Cardiac septum (tissue), 1 donor: Measurements from ENCODE around the gene MED27. TPM values are rescaled to one million over a fixed set of nuclear protein-coding genes. Genes with fewer than 3 reads are reported as not detected.
"Not testable (repeated sequence)": the region's sequence is repeated elsewhere in the genome, so short reads cannot be mapped to it uniquely, and the experiment has no call there.

Source experiments
- DNase-seq: peaks from one replicate; pipeline ENCODE4 v3.0.0-alpha.2; 2020; ENCODE audit warnings: low spot score
- intact Hi-C: fragments of 100-400 bp; cut with DNase I; formaldehyde crosslinking; loops from one replicate; pipeline ENCODE4 v1.14.0; 2022
- total RNA-seq: library from RNA; stranded (reverse); fragmentation: NEBNext Ultra II Directional; extraction: Animal tissue kit (Norgen Biotek cat#: 25700); gene quantifications from one replicate; pipeline ENCODE4 v1.2.1, GENCODE V29; 2021
- donor health status: DM: no; HTN: no; CAD: no.

MED27 gene
- total RNA-seq, 1 donor from 2014 or later: 19.2 TPM

GRCh38 chr9:131951155-131951554, 128.5 kb downstream of the MED27 start:
- no peak for DNase-seq
- intact Hi-C loops: no loop called here

DNA sequence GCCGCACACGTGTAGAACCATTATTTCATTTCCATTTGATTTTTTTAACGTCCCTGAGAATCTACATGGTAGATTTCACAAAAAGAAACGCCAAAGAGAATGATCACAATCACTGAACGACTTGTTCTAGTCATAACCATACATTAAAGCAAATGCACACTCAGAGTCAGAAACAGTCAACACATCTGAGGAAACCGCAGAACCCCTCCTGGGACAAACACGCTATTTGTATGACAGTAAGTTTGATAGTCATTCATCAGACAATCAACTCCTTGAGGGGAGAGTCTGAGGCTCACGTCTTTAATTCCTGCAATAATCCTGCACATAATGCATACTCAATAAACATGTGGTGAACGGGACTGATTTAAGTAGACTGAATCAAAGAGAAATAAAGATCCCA, 129.2 kb downstream of the MED27 start:
- no peak for DNase-seq
- intact Hi-C loops: no loop called here

GRCh38 chr9:131946180-131946579, 133.5 kb downstream of the MED27 start:
- DNase-seq: no peak
- intact Hi-C loops: no loop called here

DNA sequence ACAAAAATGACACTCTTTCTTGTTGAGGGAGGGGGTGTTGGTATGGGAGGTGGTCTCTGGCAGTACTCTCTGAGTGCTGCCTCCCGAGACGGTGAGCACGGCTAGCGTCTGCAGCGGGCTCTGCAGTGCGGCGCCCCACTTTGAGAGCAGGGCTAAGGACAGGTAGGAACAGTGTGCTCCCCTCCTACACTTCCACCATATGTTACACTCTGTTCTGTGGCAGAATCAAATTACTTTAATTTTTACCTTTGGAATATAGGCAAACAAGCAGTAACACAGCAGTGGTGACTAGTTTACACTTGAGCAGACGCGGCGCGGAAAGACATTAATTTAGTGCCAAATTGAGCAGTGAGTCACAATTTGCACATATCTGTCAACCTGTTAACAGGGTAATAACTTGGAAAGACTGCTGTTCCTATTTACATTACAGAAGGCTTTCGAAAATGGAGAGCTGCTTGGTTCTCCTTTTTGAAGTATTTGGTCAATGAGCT, 136.3 kb downstream of the MED27 start:
- intact Hi-C loops: no loop called here
- DNase-seq: no peak

DNA sequence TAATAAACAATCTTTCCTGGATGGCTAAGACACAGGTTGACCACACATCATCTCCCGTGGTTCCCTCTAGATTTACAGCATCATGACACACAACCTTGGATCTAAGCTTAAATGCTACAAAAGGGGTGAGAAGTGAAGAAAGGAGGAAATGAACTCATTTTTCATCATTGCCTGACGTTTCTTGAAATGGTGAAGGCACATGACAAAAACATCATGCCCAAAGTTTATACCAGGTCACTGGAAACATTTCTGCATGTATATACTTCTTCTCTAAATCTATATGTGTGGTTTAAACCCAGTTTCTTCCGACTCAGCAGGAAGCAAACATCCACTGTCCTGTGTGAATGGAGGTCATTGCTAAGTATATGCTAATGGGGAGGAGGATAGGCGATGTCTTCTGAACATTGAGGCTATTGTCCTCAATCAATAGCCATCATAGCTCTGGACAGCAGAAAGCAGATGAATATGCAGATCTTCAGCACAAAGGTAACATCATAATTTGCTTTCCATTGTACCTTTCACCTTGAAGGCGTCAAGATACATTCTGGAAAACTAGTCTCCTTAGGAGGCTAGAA, 137.4 kb downstream of the MED27 start:
- intact Hi-C loops: no loop called here
- DNase-seq: no peak

- intact Hi-C loops: no loop called here
- DNase-seq: no peak
These were observed 142.2 kb downstream of the MED27 start for GRCh38 chr9:131937451-131937850.

DNA sequence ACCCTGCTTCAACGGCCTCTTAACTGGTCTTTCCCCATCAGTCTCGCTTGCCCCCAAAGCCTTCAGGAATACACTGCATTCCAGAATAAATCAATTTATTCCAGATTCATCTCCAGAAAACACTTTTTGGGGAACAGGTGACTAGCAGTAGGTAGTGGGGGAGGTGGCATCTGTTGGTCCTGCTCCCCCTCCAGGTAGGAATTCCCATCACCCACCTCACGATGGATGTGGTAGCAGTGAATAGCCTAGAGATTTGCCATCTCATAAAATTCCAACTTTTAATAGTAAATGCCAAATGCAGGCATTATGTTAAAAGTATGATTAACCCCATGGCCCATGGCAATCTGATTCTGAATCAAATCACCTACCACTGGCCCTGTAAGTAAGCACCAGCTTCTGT, 142.7 kb downstream of the MED27 start:
- intact Hi-C loops: no loop called here
- no peak for DNase-seq

DNA sequence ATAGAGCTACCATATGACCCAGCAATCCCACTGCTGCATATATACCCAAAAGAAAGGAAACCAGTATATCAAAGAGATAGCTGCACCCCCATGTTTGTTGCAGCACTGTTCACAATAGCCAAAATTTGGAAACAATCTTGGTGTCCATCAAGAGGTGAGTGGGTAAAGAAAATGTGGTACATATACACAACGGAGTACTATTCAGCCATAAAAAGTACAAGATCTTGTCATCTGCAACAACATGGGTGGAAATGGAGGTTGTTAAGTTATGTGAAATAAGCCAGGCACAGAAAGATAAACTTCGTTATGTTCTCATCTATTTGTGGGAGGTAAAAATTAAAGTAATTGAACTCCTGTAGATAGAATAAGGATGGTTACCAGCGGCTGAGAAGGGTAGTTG, 145.0 kb downstream of the MED27 start:
- DNase-seq: no peak
- intact Hi-C loops: no loop called here

GRCh38 chr9:131927091-131927490, 152.6 kb downstream of the MED27 start:
- DNase-seq: no peak
- intact Hi-C loops: no loop called here

DNA sequence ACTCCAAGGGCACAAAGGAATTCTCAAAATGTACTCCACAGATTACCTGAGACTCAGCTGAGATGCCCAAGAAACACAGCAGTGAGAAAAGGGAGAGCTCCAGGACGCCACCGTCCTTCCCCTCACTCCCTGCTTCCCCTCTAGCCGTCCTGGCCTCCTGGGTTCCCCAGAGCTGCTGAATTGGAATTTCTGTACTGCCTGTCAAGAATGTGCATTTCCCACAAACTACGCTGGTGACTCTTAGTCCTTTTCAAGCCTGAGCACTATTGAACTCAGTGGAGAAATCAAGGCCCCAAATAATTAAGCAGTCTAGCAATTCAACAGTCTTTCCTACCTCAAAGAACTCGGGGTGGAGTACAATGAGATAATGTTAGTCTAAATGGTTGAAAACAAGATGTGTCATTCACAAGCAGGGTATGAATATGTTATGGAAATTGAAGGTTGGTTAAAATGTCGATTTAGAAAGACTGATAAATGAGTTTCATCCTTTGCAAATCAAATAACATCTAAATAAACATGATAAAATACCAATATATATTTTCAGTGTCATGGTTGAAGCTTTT, 153.2 kb downstream of the MED27 start:
- intact Hi-C loops: no loop called here
- no peak for DNase-seq

GRCh38 chr9:131925677-131926177, 153.9 kb downstream of the MED27 start:
- intact Hi-C loops: no loop called here
- DNase-seq: no peak

DNA sequence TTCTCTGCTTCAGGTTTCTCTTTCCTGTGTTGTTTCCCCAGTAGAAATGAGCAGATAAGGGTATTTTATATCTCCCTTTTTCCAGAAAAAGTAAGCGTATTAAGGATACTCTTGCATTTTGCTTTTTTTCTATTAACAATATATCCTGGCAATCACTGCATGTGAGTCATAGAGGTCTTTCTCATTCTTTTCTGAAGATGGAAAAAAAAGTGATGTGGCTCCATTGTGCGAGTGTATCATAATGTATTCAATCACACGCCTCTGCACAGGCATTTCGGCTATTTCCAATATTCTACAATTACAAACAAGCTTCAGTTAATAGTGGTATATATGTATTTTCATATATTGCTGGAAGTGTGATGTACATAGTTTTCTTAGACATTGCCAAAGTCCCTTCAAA, 155.9 kb downstream of the MED27 start:
- DNase-seq: no peak
- intact Hi-C loops: no loop called here

- intact Hi-C loops: no loop called here
These were observed 156.5 kb downstream of the MED27 start for GRCh38 chr9:131923132-131923671.

GRCh38 chr9:131921635-131922034, 158.0 kb downstream of the MED27 start:
- intact Hi-C loops, DNase-seq: not testable (repeated sequence)

More at GRCh38 chr9:131923132-131923671, 156.5 kb downstream of the MED27 start:
- no peak for DNase-seq

DNA sequence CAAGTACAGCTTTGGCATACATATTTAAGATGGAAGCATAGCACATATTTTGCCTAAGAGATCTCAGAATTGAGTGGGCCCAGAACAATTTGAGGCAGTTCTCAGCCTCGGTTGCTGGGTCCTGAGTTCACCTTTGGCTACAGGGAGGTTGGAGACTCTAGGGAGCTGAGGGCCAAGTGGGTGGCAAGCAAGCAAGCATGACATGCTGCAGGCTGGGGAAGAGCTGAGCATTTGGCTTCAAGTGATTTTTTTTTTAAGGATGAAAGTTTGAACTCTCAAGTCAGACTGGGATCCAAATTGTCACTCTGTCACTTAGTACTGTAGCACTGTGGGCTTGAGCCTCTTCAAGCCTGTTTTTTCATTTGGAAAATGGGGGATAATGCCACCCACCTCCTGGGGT, 160.5 kb downstream of the MED27 start:
- no peak for DNase-seq
- intact Hi-C loops: no loop called here

DNA sequence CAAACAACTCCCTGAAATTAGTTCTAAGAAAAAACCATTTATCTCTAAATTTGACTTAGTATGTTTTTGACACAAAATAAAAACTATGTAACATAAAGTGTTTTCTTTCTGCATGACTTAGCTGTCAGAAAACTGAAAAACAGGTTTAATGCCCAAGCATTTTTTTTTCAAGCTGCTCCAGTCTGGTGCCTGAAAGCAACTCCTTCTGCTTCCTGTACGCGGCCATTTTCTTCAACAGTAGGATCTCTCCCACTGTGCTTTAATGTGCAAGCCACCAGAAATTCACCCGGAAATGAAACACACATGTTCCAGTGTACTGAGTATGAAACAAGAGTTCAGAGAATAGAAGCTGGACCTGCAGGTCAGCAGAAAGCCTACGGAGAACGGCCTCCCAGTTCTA, 161.2 kb downstream of the MED27 start:
- DNase-seq: no peak
- intact Hi-C loops: no loop called here

- DNase-seq: no peak
- intact Hi-C loops: no loop called here
These were observed 162.7 kb downstream of the MED27 start for GRCh38 chr9:131917009-131917408.

DNA sequence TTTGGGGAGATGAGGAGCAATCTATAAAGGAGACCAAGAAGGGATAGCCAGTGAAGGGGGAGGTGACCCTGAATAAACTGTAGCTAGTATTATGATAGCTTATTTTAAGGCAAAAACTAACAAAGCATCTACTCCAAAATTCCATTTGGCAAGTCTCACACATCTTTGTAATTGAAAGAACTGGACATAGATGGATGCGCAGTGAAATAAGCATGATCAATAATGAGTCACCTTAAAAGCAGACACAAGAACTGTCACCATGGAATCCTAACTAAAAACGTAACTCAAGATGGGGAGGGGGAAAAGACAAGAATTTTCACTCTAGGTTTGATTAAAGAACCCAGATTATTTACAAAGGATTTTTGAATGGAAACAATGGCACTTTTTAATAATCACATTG, 164.5 kb downstream of the MED27 start:
- intact Hi-C loops: no loop called here
- no peak for DNase-seq

GRCh38 chr9:131912671-131913070, 167.0 kb downstream of the MED27 start:
- intact Hi-C loops: no loop called here
- DNase-seq: no peak

- intact Hi-C loops: no loop called here
These were observed 167.6 kb downstream of the MED27 start for GRCh38 chr9:131912069-131912468.

DNA sequence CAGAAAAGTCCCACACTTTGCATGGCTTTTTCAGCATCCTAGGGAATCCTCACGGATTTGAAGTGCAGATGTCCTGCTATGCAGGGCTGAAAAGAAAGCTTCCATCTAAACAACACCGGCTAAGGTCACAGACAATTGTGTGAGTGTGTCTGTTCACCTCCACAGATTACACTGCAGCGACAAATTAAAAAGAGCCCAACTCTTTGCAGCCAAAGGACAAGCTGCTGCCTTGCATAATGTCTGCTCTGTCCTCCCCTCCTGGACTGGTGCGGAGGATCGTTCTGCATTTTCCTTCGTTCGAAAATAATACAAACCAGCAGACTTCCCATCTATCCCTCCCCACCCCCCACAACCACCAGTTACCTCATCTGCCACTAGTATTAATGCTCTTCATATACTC, 169.1 kb downstream of the MED27 start:
- intact Hi-C loops: no loop called here
- DNase-seq: no peak

More at GRCh38 chr9:131912069-131912468, 167.6 kb downstream of the MED27 start:
- no peak for DNase-seq
